ENCODE results near the gene LRBA.
A peak's percentile ranks its signal among the peaks of the same experiment; 100 is the strongest.

Gene LRBA

DNA sequence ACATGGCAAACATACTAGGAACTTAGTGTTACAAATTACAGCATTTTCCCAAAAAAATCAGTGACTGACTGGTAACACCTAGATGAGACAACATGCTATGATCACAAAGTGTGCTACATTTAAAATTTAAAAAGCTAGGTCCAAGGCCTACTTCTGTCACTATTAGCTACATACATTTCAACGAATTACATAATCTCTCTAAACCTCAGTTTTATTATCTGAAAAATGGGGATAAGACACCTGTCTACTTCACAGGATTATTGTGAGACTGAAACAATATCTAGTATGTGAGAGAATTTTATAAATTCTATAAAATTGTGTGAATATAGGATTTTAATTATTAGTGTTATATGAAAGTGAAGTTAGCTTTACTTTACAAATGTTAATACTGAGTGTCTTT, 708.4 kb downstream of the LRBA start:
- Mint-ChIP-seq H3K9me3 (no peaks in the 10 kb centered on the region), H3K27me3 (no peaks in the 10 kb centered on the region), H3K36me3 (peaks cover 12% of the 10 kb centered on the region), H3K4me1 (no peaks in the 10 kb centered on the region), H3K27ac (no peak overlapping the region), H3K4me3 (no peak overlapping the region)
- DNase-seq (ENCODE audit: low spot score in 2 of 2) = no peak
- no peak for ATAC-seq (ENCODE audit: low read depth)

GRCh38 chr4:150305995-150306394, 709.1 kb downstream of the LRBA start:
- ATAC-seq (ENCODE audit: low read depth) (no peak), DNase-seq (ENCODE audit: low spot score in 2 of 2) (no peak)
- Mint-ChIP-seq H3K36me3 (peaks cover 10% of the 10 kb centered on the region), H3K9me3 (no peaks in the 10 kb centered on the region), H3K27ac (no peak overlapping the region), H3K4me3 (no peak overlapping the region), H3K4me1 (no peaks in the 10 kb centered on the region), H3K27me3 (no peaks in the 10 kb centered on the region)

DNA sequence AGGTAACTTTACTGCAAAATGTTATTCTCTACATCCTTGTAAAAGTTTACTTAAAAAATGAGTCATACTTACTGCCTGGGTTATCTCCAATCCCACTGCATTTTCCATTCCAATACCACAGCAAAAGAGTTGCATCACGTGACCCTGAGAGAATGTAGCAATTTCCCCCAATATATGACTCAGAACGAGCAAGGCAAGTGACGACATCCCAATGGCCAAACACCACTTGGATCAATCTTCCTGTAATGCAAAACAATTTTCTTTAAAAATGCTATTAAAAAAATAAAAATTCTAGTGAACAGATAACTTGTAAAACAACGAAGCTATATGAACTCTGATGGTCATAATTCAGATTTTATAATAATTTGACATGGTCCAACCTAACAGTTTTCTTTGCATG, 712.5 kb downstream of the LRBA start:
- H3K9me3 Mint-ChIP-seq = no peaks in the 10 kb centered on the region
- no peak overlapping the region for H3K27ac Mint-ChIP-seq
- no peaks in the 10 kb centered on the region for H3K4me1 Mint-ChIP-seq
- no peaks in the 10 kb centered on the region for H3K27me3 Mint-ChIP-seq
- DNase-seq (ENCODE audit: low spot score in 2 of 2) = no peak
- no peak for ATAC-seq (ENCODE audit: low read depth)
- H3K4me3 Mint-ChIP-seq = no peak overlapping the region
- peaks cover 9% of the 10 kb centered on the region for H3K36me3 Mint-ChIP-seq

DNA sequence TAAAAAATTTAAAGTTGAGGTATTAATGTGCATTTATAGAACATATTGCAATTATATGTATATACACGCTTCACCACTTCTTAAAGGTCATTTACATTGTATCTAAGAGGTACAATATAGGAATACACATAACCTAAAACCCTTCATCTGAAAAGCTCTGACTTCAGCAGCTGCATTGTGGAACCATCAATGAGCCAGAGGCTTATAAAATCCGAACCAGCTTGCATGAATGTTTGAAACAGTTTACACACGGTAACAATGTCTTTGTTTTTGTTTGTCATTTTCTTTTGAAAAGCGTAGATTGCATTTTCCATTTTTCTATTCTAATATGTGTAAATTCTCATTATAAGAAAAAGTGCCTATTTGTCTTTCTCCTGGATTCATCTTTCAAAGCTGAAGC, 715.3 kb downstream of the LRBA start:
- no peaks in the 10 kb centered on the region for H3K27me3 Mint-ChIP-seq
- H3K36me3 Mint-ChIP-seq = peaks cover 3% of the 10 kb centered on the region
- H3K4me1 Mint-ChIP-seq = no peaks in the 10 kb centered on the region
- no peak for ATAC-seq (ENCODE audit: low read depth)
- H3K9me3 Mint-ChIP-seq = no peaks in the 10 kb centered on the region
- H3K4me3 Mint-ChIP-seq = no peak overlapping the region
- H3K27ac Mint-ChIP-seq = no peak overlapping the region
- no peak for DNase-seq (ENCODE audit: low spot score in 2 of 2)

GRCh38 chr4:150297861-150298474, 717.1 kb downstream of the LRBA start:
- Mint-ChIP-seq H3K27me3 (no peaks in the 10 kb centered on the region), H3K36me3 (peaks cover 7% of the 10 kb centered on the region), H3K4me3 (no peak overlapping the region), H3K9me3 (peaks cover 3% of the 10 kb centered on the region), H3K27ac (no peak overlapping the region), H3K4me1 (no peaks in the 10 kb centered on the region)
- DNase-seq (ENCODE audit: low spot score in 2 of 2) (peak in 1 of 2 donors; percentile 1), ATAC-seq (ENCODE audit: low read depth) (no peak)

GRCh38 chr4:150289881-150290280, 725.2 kb downstream of the LRBA start:
- H3K4me1 Mint-ChIP-seq = no peaks in the 10 kb centered on the region
- no peak overlapping the region for H3K4me3 Mint-ChIP-seq
- peaks cover 26% of the 10 kb centered on the region for H3K36me3 Mint-ChIP-seq
- ATAC-seq (ENCODE audit: low read depth) (no peak), DNase-seq (ENCODE audit: low spot score in 2 of 2) (no peak)
- H3K27ac Mint-ChIP-seq = no peak overlapping the region
- peaks cover 3% of the 10 kb centered on the region for H3K9me3 Mint-ChIP-seq
- H3K27me3 Mint-ChIP-seq = no peaks in the 10 kb centered on the region

DNA sequence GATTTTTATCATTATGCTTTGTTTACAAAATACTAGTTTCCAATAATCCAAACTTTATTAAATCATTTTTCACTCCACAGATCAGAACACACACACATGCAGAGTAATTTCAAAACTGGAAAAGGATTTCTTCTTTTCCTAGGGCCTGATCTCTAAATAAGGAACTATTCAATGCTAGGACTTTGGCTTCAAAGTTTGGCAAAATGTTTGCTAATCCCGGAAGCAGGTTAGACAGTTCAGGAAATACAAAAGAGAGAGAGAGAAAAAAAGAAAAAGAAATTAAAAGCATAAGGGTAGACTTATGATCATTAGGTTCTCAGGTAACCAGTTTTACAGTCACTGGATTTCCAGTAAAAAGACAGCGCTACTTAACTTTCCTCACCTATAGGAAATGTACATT, 725.9 kb downstream of the LRBA start:
- no peaks in the 10 kb centered on the region for H3K27me3 Mint-ChIP-seq
- no peak overlapping the region for H3K27ac Mint-ChIP-seq
- ATAC-seq (ENCODE audit: low read depth) (no peak), DNase-seq (ENCODE audit: low spot score in 2 of 2) (no peak)
- H3K36me3 Mint-ChIP-seq = peaks cover 26% of the 10 kb centered on the region
- H3K9me3 Mint-ChIP-seq = peaks cover 3% of the 10 kb centered on the region
- H3K4me1 Mint-ChIP-seq = no peaks in the 10 kb centered on the region
- no peak overlapping the region for H3K4me3 Mint-ChIP-seq

DNA sequence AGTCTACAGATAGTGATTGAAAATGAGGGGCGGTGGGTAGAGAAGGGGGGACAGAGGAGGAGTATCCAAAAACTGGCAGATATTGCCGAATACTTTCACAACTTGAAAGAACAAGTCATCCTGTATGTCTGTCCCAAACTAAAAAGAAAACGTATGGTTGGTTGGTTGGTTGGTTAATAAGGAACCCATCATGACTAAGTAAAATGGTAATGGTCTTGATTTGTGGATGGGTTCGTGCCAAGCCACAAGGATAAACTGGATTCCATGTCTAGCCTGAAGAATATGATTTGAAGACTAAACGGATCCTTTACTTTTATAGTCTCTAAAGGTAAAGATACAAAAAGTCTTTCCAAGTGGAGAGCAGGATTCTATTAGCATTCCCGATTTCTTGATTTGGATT, 728.4 kb downstream of the LRBA start:
- DNase-seq (ENCODE audit: low spot score in 2 of 2) (no peak), ATAC-seq (ENCODE audit: low read depth) (no peak)
- Mint-ChIP-seq H3K27ac (no peak overlapping the region), H3K4me3 (no peak overlapping the region), H3K9me3 (no peaks in the 10 kb centered on the region), H3K27me3 (no peaks in the 10 kb centered on the region), H3K36me3 (peaks cover 35% of the 10 kb centered on the region), H3K4me1 (no peaks in the 10 kb centered on the region)

DNA sequence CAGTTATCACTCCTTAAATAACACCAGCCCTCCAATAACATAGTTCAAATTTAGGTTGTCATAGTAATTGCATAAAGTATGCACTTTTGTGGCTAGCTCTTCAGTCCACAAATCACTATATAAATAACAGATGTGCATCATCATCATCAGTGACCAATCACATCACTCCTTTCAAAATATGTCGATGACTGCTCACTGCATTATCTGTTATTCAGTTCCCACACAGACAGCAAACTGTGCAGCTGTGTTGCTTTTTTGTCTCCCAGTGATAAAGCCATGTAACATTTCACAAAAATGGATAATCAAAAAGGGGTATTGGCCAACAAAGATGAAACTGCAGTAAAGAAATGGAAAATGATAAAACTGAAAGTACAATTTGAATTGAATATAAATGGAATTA, 731.4 kb downstream of the LRBA start:
- ATAC-seq (ENCODE audit: low read depth) (no peak), DNase-seq (ENCODE audit: low spot score in 2 of 2) (no peak)
- no peak overlapping the region for H3K27ac Mint-ChIP-seq

GRCh38 chr4:150280975-150281374, 734.1 kb downstream of the LRBA start:
- no peak overlapping the region for H3K27ac Mint-ChIP-seq
- no peaks in the 10 kb centered on the region for H3K4me1 Mint-ChIP-seq
- H3K9me3 Mint-ChIP-seq = peaks cover 4% of the 10 kb centered on the region
- no peaks in the 10 kb centered on the region for H3K27me3 Mint-ChIP-seq
- no peak for DNase-seq (ENCODE audit: low spot score in 2 of 2)
- no peak overlapping the region for H3K4me3 Mint-ChIP-seq
- no peak for ATAC-seq (ENCODE audit: low read depth)
- H3K36me3 Mint-ChIP-seq = peaks cover 75% of the 10 kb centered on the region

More for the DNA sequence above, 731.4 kb downstream of the LRBA start:
- Mint-ChIP-seq H3K9me3 (peaks cover 2% of the 10 kb centered on the region), H3K4me3 (no peak overlapping the region), H3K36me3 (peaks cover 58% of the 10 kb centered on the region), H3K27me3 (no peaks in the 10 kb centered on the region), H3K4me1 (no peaks in the 10 kb centered on the region)

GRCh38 chr4:150280081-150280895, 734.8 kb downstream of the LRBA start:
- H3K27me3 Mint-ChIP-seq = no peaks in the 10 kb centered on the region
- no peak overlapping the region for H3K27ac Mint-ChIP-seq
- H3K4me1 Mint-ChIP-seq = no peaks in the 10 kb centered on the region
- DNase-seq (ENCODE audit: low spot score in 2 of 2) = no peak
- no peak overlapping the region for H3K4me3 Mint-ChIP-seq
- no peak for ATAC-seq (ENCODE audit: low read depth)
- peaks cover 73% of the 10 kb centered on the region for H3K36me3 Mint-ChIP-seq
- peaks cover 4% of the 10 kb centered on the region for H3K9me3 Mint-ChIP-seq

DNA sequence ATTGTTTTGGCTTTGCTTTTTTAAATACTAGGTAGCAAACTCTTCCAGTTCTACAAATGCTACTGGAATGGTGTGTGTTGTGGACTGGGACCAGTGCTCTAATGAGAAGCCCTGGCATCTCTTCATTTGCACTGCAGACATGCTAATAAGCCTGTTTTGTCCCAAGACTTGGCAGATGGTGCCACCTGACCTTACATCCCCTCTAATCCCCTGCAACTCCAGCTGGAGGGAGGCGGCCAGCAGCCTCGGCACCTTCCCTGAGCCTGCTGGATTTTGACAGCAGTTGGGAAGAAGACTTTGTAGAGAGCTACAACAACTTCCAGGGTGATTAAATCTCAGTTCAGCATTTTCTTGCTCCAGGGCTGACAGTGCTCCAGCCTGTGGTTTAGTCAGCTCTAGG, 736.9 kb downstream of the LRBA start:
- H3K27me3 Mint-ChIP-seq = no peaks in the 10 kb centered on the region
- DNase-seq (ENCODE audit: low spot score in 2 of 2) (no peak), ATAC-seq (ENCODE audit: low read depth) (no peak)
- H3K9me3 Mint-ChIP-seq = peaks cover 4% of the 10 kb centered on the region
- H3K4me3 Mint-ChIP-seq = no peak overlapping the region
- no peaks in the 10 kb centered on the region for H3K4me1 Mint-ChIP-seq
- peaks cover 83% of the 10 kb centered on the region for H3K36me3 Mint-ChIP-seq
- no peak overlapping the region for H3K27ac Mint-ChIP-seq

- no peaks in the 10 kb centered on the region for H3K9me3 Mint-ChIP-seq
- ATAC-seq (ENCODE audit: low read depth) = no peak
- no peaks in the 10 kb centered on the region for H3K27me3 Mint-ChIP-seq
- no peak overlapping the region for H3K4me3 Mint-ChIP-seq
- no peak for DNase-seq (ENCODE audit: low spot score in 2 of 2)
- H3K4me1 Mint-ChIP-seq = no peaks in the 10 kb centered on the region
- no peak overlapping the region for H3K27ac Mint-ChIP-seq
- H3K36me3 Mint-ChIP-seq = peaks cover 54% of the 10 kb centered on the region
These were observed 746.6 kb downstream of the LRBA start for GRCh38 chr4:150268444-150268843.

- Mint-ChIP-seq H3K36me3 (peaks cover 49% of the 10 kb centered on the region), H3K27ac (no peak overlapping the region), H3K4me1 (no peaks in the 10 kb centered on the region), H3K4me3 (no peak overlapping the region), H3K9me3 (no peaks in the 10 kb centered on the region), H3K27me3 (no peaks in the 10 kb centered on the region)
- no peak for DNase-seq (ENCODE audit: low spot score in 2 of 2)
- no peak for ATAC-seq (ENCODE audit: low read depth)
These were observed 749.3 kb downstream of the LRBA start for GRCh38 chr4:150265806-150266205.
